Astrocyte (in vitro differentiated cells and primary cell): ENCODE results near the gene ARHGAP24. TPM values are rescaled to one million over a fixed set of nuclear protein-coding genes. Genes with fewer than 3 reads are reported as not detected.

Experiments used
- DNase-seq: peaks from one replicate; pipeline ENCODE4 v3.0.0-alpha.2; 2010; ENCODE audit warnings: low read depth
- FAIRE-seq: peaks from 2 replicates; lab custom pipeline; 2011; peaks lifted over from hg19 to GRCh38; lab: Jason Lieb, UNC
- H2AFZ ChIP-seq: 2 replicates; pipeline ENCODE4 v1.6.0; 2012; ENCODE audit warnings: low read depth, low read length, inconsistent platforms
- H3K27ac ChIP-seq: 2 replicates; pipeline ENCODE4 v1.5.1; 2011; ENCODE audit warnings: low read depth, low read length, inconsistent platforms
- H3K27me3 ChIP-seq: 2 replicates; pipeline ENCODE4 v1.6.0; 2011; ENCODE audit warnings: low read length, inconsistent platforms; ENCODE audit not compliant: insufficient read depth
- H3K36me3 ChIP-seq: 2 replicates; pipeline ENCODE4 v1.5.1; 2011; ENCODE audit warnings: low read length, inconsistent platforms; ENCODE audit not compliant: insufficient read depth
- H3K4me1 ChIP-seq: 2 replicates; pipeline ENCODE4 v1.5.1; 2011; ENCODE audit warnings: low read length, inconsistent platforms; ENCODE audit not compliant: insufficient read depth
- H3K4me2 ChIP-seq: 2 replicates; pipeline ENCODE4 v1.6.0; 2012; ENCODE audit warnings: low read length, inconsistent platforms
- H3K4me3 ChIP-seq: 2 replicates; pipeline ENCODE4 v1.5.1; 2011; ENCODE audit warnings: low read depth, mild to moderate bottlenecking, low read length, inconsistent platforms; ENCODE audit not compliant: insufficient read depth
- H3K79me2 ChIP-seq: 2 replicates; pipeline ENCODE4 v1.6.0; 2012; ENCODE audit warnings: mild to moderate bottlenecking, low read length, inconsistent platforms; ENCODE audit not compliant: insufficient read depth
- H3K9ac ChIP-seq: 2 replicates; pipeline ENCODE4 v1.6.0; 2012; ENCODE audit warnings: mild to moderate bottlenecking, low read length, inconsistent platforms
- H3K9me3 ChIP-seq: 2 replicates; pipeline ENCODE4 v1.5.1; 2012; ENCODE audit warnings: low read depth, mild to moderate bottlenecking, low read length, inconsistent platforms; ENCODE audit not compliant: insufficient read depth
- H4K20me1 ChIP-seq: 2 replicates; pipeline ENCODE4 v1.6.0; 2012; ENCODE audit warnings: low read length, inconsistent platforms; ENCODE audit not compliant: insufficient read depth
- H3K27ac Mint-ChIP-seq: one replicate; pipeline ENCODE4 v1.8.0; 2021; ENCODE audit warnings: mild to moderate bottlenecking, mixed read lengths; ENCODE audit not compliant: unreplicated experiment
- H3K27me3 Mint-ChIP-seq: one replicate; pipeline ENCODE4 v1.8.0; 2021; ENCODE audit warnings: low read depth, mixed read lengths; ENCODE audit not compliant: unreplicated experiment
- H3K36me3 Mint-ChIP-seq: one replicate; pipeline ENCODE4 v1.8.0; 2021; ENCODE audit warnings: low read depth, mixed read lengths; ENCODE audit not compliant: unreplicated experiment
- H3K4me1 Mint-ChIP-seq: one replicate; pipeline ENCODE4 v1.8.0; 2021; ENCODE audit warnings: low read depth, mixed read lengths; ENCODE audit not compliant: unreplicated experiment
- H3K4me3 Mint-ChIP-seq: one replicate; pipeline ENCODE4 v1.8.0; 2021; ENCODE audit warnings: mild to moderate bottlenecking, moderate library complexity, mixed read lengths; ENCODE audit not compliant: unreplicated experiment
- H3K9me3 Mint-ChIP-seq: one replicate; pipeline ENCODE4 v1.8.0; 2021; ENCODE audit warnings: mild to moderate bottlenecking, mixed read lengths; ENCODE audit not compliant: unreplicated experiment
- EZH2 ChIP-seq: IDR thresholded peaks from 2 replicates; pipeline ENCODE4 v1.6.1; 2012; ENCODE audit warnings: mild to moderate bottlenecking, low read length, inconsistent platforms; ENCODE audit not compliant: insufficient read depth
- total RNA-seq: library from RNA; stranded (reverse); gene quantifications from 2 replicates; pipeline ENCODE4 v1.2.1, GENCODE V29; 2021
- TF ChIP-seq, protein P1 (sequence below): IDR thresholded peaks from 2 replicates; pipeline ENCODE4 v1.5.1; 2011; ENCODE audit warnings: low read depth, mild to moderate bottlenecking, inconsistent platforms, low read length, moderate library complexity; ENCODE audit not compliant: insufficient read depth

Gene ARHGAP24
- total RNA-seq, 1 donor from 2014 or later, result 2.1 TPM

DNA sequence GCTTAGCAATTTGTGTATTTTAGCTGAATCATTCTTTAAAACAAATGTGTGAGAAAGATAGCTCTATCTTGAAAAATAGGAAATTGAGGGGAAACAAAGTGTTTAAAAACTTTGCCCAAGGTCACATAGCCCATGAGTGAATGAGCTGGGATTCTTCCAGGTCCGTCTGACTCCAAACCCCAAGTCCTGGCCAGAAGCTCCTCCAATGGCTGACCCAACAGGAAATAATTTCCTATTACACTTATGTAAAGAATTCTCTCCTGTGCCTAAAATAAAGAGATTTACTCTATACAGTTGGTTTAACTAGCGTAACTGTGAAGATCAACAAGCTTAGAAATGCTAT is 287.6 kb downstream of the ARHGAP24 start:
- no peak overlapping the region for H3K4me3 Mint-ChIP-seq
- H3K27ac Mint-ChIP-seq, result no peak overlapping the region
- peaks cover 6% of the 10 kb centered on the region for H3K4me1 ChIP-seq
- DNase-seq (peak; percentile 92), FAIRE-seq (peak; percentile 76)
- H3K4me1 Mint-ChIP-seq, result no peaks in the 10 kb centered on the region
- H3K27ac ChIP-seq, result peak overlapping the region; percentile 35
- H3K27me3 Mint-ChIP-seq, result no peaks in the 10 kb centered on the region
- no peaks in the 10 kb centered on the region for H3K27me3 ChIP-seq
- H3K36me3 ChIP-seq, result no peaks in the 10 kb centered on the region
- no peaks in the 10 kb centered on the region for H3K36me3 Mint-ChIP-seq
- H3K9me3 ChIP-seq, result no peaks in the 10 kb centered on the region
- no peaks in the 10 kb centered on the region for H4K20me1 ChIP-seq
- H3K4me2 ChIP-seq, result peak overlapping the region; percentile 72
- no peak overlapping the region for H3K4me3 ChIP-seq
- no peaks in the 10 kb centered on the region for H3K9me3 Mint-ChIP-seq
- H2AFZ ChIP-seq, result peak overlapping the region; percentile 4
- H3K9ac ChIP-seq, result no peak overlapping the region
- no peaks in the 10 kb centered on the region for H3K79me2 ChIP-seq
- TF ChIP-seq EZH2, result no peak
- TF ChIP-seq, protein P1, sequence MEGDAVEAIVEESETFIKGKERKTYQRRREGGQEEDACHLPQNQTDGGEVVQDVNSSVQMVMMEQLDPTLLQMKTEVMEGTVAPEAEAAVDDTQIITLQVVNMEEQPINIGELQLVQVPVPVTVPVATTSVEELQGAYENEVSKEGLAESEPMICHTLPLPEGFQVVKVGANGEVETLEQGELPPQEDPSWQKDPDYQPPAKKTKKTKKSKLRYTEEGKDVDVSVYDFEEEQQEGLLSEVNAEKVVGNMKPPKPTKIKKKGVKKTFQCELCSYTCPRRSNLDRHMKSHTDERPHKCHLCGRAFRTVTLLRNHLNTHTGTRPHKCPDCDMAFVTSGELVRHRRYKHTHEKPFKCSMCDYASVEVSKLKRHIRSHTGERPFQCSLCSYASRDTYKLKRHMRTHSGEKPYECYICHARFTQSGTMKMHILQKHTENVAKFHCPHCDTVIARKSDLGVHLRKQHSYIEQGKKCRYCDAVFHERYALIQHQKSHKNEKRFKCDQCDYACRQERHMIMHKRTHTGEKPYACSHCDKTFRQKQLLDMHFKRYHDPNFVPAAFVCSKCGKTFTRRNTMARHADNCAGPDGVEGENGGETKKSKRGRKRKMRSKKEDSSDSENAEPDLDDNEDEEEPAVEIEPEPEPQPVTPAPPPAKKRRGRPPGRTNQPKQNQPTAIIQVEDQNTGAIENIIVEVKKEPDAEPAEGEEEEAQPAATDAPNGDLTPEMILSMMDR, result no peak

DNA sequence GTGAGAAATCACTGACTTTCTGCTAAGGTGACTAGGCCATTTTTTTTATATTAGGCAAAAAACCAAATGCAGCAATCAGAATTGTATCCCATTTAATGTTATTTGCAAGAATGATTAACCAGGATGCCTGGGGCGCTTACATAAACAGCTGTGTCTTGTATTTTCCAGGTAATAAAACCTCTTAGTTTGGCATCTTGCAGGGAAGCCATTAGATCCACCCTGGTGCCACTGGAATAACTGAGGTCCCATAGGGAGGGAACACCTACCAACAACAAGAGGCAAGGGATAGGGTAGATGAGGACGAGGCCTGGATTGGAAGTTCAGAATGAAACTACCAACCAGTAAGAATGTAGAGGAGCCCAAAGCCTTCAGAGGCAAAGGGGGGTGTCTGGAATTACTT is 288.3 kb downstream of the ARHGAP24 start:
- no peak overlapping the region for H3K9ac ChIP-seq
- Mint-ChIP-seq H3K9me3 (no peaks in the 10 kb centered on the region), H3K4me3 (no peak overlapping the region), H3K36me3 (no peaks in the 10 kb centered on the region), H3K4me1 (no peaks in the 10 kb centered on the region), H3K27ac (no peak overlapping the region), H3K27me3 (no peaks in the 10 kb centered on the region)
- no peaks in the 10 kb centered on the region for H3K27me3 ChIP-seq
- H3K9me3 ChIP-seq, result no peaks in the 10 kb centered on the region
- no peaks in the 10 kb centered on the region for H3K79me2 ChIP-seq
- H3K4me2 ChIP-seq, result peak overlapping the region; percentile 72
- no peaks in the 10 kb centered on the region for H4K20me1 ChIP-seq
- no peak for DNase-seq
- peak overlapping the region; percentile 11 for H2AFZ ChIP-seq
- H3K36me3 ChIP-seq, result no peaks in the 10 kb centered on the region
- H3K4me1 ChIP-seq, result peaks cover 6% of the 10 kb centered on the region
- peak; percentile 9 for FAIRE-seq
- peak overlapping the region; percentile 35 for H3K27ac ChIP-seq
- H3K4me3 ChIP-seq, result no peak overlapping the region
- TF ChIP-seq, protein P1, result no peak
- no peak for TF ChIP-seq EZH2

DNA sequence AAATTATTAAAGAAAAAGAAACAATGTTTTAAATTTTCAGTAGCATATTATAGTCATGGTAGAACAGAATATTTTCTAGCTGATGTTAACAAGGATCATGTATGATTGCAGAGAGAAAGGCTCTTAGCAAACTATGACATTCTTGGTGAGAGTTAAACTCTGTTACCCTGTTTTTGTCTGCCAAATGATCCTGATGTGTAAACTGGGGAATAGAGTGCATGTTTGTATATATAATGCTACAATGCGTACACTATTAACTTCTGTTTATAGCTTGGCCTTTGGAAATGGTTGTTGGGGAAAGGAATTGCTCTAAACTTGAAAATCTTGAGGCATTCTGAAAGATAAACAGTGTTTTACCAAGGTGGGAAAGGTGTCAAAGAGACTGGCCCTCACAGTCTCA is 292.7 kb downstream of the ARHGAP24 start:
- Histone ChIP-seq H3K79me2 (no peaks in the 10 kb centered on the region), H3K27ac (no peak overlapping the region), H3K4me3 (no peak overlapping the region), H3K4me1 (peaks cover 4% of the 10 kb centered on the region), H3K4me2 (no peak overlapping the region), H2AFZ (no peak overlapping the region), H3K9me3 (no peaks in the 10 kb centered on the region), H4K20me1 (no peaks in the 10 kb centered on the region), H3K9ac (no peak overlapping the region), H3K27me3 (no peaks in the 10 kb centered on the region), H3K36me3 (no peaks in the 10 kb centered on the region)
- TF ChIP-seq, protein P1, result no peak
- no peak for TF ChIP-seq EZH2
- FAIRE-seq (no peak), DNase-seq (no peak)
- Mint-ChIP-seq H3K27me3 (no peaks in the 10 kb centered on the region), H3K9me3 (no peaks in the 10 kb centered on the region), H3K4me1 (no peaks in the 10 kb centered on the region), H3K4me3 (no peak overlapping the region), H3K27ac (no peak overlapping the region), H3K36me3 (no peaks in the 10 kb centered on the region)
